ENCODE measurements around the gene PHF1. TPM values are rescaled to one million over a fixed set of nuclear protein-coding genes. Genes with fewer than 3 reads are reported as not detected.
"Not testable (repeated sequence)": the region's sequence is repeated elsewhere in the genome, so short reads cannot be mapped to it uniquely, and the experiment has no call there.

The PHF1 gene
- total and polyA plus RNA-seq, 2 experiments from 2014 or later: 24.5 to 44.9 TPM

DNA sequence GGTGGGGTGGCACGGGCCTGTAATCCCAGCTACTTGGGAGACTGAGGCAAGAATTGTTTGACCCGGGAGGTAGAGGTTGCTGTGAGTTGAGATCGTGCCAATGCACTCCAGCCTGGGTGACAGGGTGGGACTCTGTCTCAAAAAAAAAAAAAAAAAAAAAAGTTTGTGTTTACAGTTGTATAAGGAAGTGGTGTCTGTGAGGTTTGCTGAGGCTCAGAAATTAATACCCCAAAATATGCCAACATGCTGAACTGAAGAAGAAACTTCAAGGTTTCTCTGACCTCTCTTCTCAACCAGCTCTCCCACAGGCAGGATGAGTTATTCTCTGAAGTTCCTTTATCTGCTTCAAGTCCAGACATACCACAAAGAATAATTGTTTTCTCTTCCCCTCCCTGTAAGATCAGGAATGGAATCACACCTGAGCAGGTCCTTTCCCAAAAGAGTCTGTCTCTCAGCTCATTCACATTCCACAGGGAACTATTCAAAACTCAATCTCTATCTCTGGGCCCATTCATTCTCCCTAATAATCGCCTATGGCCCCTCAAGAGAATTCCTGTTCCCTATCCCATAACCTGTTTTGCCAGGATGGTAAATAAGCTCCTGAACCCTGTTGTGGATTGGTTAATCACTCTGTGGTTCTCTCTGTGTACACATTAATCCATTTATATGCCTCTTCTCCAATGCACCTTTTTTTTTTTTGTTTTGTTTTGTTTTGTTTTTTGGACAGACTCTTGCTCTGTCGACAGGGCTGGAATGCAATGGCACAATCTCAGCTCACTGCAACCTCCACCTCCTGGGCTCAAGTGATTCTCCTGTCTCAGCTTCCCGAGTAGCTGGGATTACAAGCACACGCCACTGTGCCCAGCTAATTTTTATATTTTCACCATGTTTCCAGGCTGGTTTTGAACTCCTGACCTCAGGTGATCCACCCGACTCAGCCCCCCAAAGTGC lies 36.6 kb upstream of the PHF1 start:
- Histone ChIP-seq H3K4me1 (ENCODE audit: insufficient read depth) (peaks cover 27% of the 10 kb centered on the region), H2AFZ (peak overlapping the region; percentile 75), H3K27me3 (replicated peaks; ENCODE audit: insufficient read depth) (no peaks in the 10 kb centered on the region), H3K9me3 (ENCODE audit: low read depth) (no peaks in the 10 kb centered on the region), H4K20me1 (ENCODE audit: insufficient read depth) (no peaks in the 10 kb centered on the region), H3K79me2 (ENCODE audit: insufficient read depth) (no peaks in the 10 kb centered on the region), H3K4me3 (0 out of 2 replicates have a peak overlapping the region, but pooled peaks have one; percentile 57), H3K9me2 (ENCODE audit: insufficient read depth) (no peaks in the 10 kb centered on the region), H3K9ac (peak overlapping the region; percentile 84), H3F3A (ENCODE audit: insufficient read depth) (peaks cover 20% of the 10 kb centered on the region; the same call in 1 of the 2 replicates), H3K36me3 (ENCODE audit: low read depth) (no peaks in the 10 kb centered on the region), H3K27ac (peak overlapping the region; percentile 98), H3K4me2 (ENCODE audit: unreplicated experiment) (no peak overlapping the region)
- 54 to 58% methylated on average over 8 of the region's 8 CpGs for WGBS, 2 experiments (ENCODE audit: low coverage in 1 of 2, low lambda C conversion rate in 2 of 2, missing lambda C conversion rate in 2 of 2)
- in situ Hi-C loops (cut with MboI): no loop called here
- TF ChIP-seq EZH2 (IDR thresholded peaks at IDR 0.05; ENCODE audit: insufficient read depth, poor library complexity, severe bottlenecking): no peak
- TF ChIP-seq EZH2phosphoT487 (IDR thresholded peaks at IDR 0.05; ENCODE audit: insufficient read depth, low read depth): no peak
- peak; percentile 10 for DNase-seq

DNA sequence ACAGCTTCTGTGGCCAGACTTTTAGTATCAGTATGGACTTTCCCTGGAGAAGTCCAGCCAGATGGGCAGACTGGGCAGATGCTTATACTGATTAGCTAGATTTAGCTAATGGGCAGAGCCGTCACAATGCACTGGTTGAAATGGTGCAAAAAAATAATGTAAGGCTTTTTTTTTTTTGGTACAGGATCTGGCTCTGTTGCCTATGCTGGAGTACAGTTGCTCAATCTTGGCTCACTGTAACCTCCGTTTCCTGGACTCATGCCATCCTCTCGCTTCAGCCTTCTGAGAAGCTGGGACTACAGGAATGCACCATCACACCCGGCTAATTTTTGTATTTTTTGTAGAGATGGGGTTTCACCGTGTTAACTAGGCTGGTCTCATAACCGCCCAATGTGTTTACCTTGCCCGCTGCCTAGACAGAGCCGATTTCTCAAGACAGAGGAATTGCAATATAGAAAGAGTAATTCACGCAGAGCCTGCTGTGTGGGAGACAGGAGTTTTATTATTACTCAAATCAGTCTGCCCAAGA lies 35.6 kb upstream of the PHF1 start:
- TF ChIP-seq EZH2 (IDR thresholded peaks at IDR 0.05; ENCODE audit: insufficient read depth, poor library complexity, severe bottlenecking): no peak
- no peak for TF ChIP-seq EZH2phosphoT487 (IDR thresholded peaks at IDR 0.05; ENCODE audit: insufficient read depth, low read depth)
- no peaks in the 10 kb centered on the region for H3K36me3 ChIP-seq (ENCODE audit: low read depth)
- H3K27me3 ChIP-seq (replicated peaks; ENCODE audit: insufficient read depth): no peaks in the 10 kb centered on the region
- peaks cover 20% of the 10 kb centered on the region; the same call in 1 of the 2 replicates for H3F3A ChIP-seq (ENCODE audit: insufficient read depth)
- 0 to 1% methylated on average over 9 of the region's 9 CpGs for WGBS, 2 experiments (ENCODE audit: low coverage in 1 of 2, low lambda C conversion rate in 2 of 2, missing lambda C conversion rate in 2 of 2)
- no peaks in the 10 kb centered on the region for H3K79me2 ChIP-seq (ENCODE audit: insufficient read depth)
- H3K27ac ChIP-seq: peak overlapping the region; percentile 98
- peak overlapping the region; percentile 72 for H3K4me2 ChIP-seq (ENCODE audit: unreplicated experiment)
- DNase-seq: peak; percentile 92
- no peaks in the 10 kb centered on the region for H4K20me1 ChIP-seq (ENCODE audit: insufficient read depth)
- peak overlapping the region; percentile 57 for H3K4me3 ChIP-seq
- no peaks in the 10 kb centered on the region for H3K9me3 ChIP-seq (ENCODE audit: low read depth)
- H2AFZ ChIP-seq: peak overlapping the region; percentile 75
- in situ Hi-C loops (cut with MboI): no loop called here
- peaks cover 27% of the 10 kb centered on the region for H3K4me1 ChIP-seq (ENCODE audit: insufficient read depth)
- no peaks in the 10 kb centered on the region for H3K9me2 ChIP-seq (ENCODE audit: insufficient read depth)
- H3K9ac ChIP-seq: peak overlapping the region; percentile 84

DNA sequence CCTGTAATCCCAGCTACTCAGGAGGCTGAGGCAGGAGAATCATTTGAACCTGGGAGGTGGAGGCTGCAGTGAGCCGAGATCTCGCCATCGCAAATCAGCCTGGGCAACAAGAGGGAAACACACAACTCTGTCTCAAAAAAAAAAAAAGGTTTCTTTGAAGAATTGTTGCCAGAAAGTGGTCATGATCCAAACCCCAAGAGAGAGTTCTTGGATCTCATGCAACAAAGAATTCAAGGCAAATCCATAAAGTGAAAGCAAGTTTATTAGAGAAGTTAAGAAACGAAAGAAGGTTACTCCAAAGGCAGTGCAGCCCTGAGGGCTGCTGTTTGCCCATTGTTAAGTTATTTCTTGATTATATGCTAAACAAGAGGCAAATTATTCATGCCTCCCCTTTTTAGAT lies 33.6 kb upstream of the PHF1 start:
- no peak overlapping the region for H3K4me2 ChIP-seq (ENCODE audit: unreplicated experiment)
- no peaks in the 10 kb centered on the region for H3K27me3 ChIP-seq (replicated peaks; ENCODE audit: insufficient read depth)
- peaks cover 27% of the 10 kb centered on the region for H3K4me1 ChIP-seq (ENCODE audit: insufficient read depth)
- H3K36me3 ChIP-seq (ENCODE audit: low read depth): no peaks in the 10 kb centered on the region
- H3K9me2 ChIP-seq (ENCODE audit: insufficient read depth): no peaks in the 10 kb centered on the region
- DNase-seq: peak; percentile 13
- no peak for TF ChIP-seq EZH2phosphoT487 (IDR thresholded peaks at IDR 0.05; ENCODE audit: insufficient read depth, low read depth)
- TF ChIP-seq EZH2 (IDR thresholded peaks at IDR 0.05; ENCODE audit: insufficient read depth, poor library complexity, severe bottlenecking): no peak
- no peak overlapping the region for H3K4me3 ChIP-seq
- no peak overlapping the region for H3K27ac ChIP-seq
- H3F3A ChIP-seq (ENCODE audit: insufficient read depth): peaks cover 20% of the 10 kb centered on the region; the same call in 1 of the 2 replicates
- no peak overlapping the region for H3K9ac ChIP-seq
- no peaks in the 10 kb centered on the region for H3K79me2 ChIP-seq (ENCODE audit: insufficient read depth)
- peak overlapping the region; percentile 37; the same call in 1 of the 2 replicates for H2AFZ ChIP-seq
- no peaks in the 10 kb centered on the region for H3K9me3 ChIP-seq (ENCODE audit: low read depth)
- in situ Hi-C loops (cut with MboI): no loop called here
- no peaks in the 10 kb centered on the region for H4K20me1 ChIP-seq (ENCODE audit: insufficient read depth)
- 12 to 13% methylated on average over 4 of the region's 4 CpGs for WGBS, 2 experiments (ENCODE audit: low coverage in 1 of 2, low lambda C conversion rate in 2 of 2, missing lambda C conversion rate in 2 of 2)

DNA sequence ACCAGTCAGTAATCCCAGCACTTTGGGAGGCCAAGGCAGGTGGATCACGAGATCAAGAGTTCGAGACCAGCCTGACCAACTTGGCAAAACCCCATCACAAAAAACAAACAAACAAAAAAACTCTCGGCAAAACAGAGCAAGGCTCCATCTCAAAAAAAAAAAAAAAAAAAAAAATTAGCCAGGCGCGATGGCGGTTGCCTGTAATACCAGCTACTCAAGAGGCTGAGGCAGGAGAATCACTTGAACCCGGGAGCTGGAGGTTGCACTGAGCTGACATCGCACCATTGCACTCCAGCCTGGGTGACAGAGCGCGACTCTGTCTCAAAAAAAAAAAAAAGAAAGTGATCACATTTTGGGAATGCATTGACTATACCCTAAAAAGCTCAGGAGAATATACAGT lies 31.6 kb upstream of the PHF1 start:
- in situ Hi-C loops (cut with MboI); H3K9me3 ChIP-seq (ENCODE audit: low read depth); H4K20me1 ChIP-seq (ENCODE audit: insufficient read depth); H3K27ac ChIP-seq; H3K9me2 ChIP-seq (ENCODE audit: insufficient read depth); H2AFZ ChIP-seq; H3K36me3 ChIP-seq (ENCODE audit: low read depth); H3K4me3 ChIP-seq; DNase-seq; H3K4me2 ChIP-seq (ENCODE audit: unreplicated experiment); H3K27me3 ChIP-seq (replicated peaks; ENCODE audit: insufficient read depth); H3K9ac ChIP-seq; H3K79me2 ChIP-seq (ENCODE audit: insufficient read depth): not testable (repeated sequence)
- H3K4me1 ChIP-seq (ENCODE audit: insufficient read depth): peaks cover 26% of the 10 kb centered on the region
- peaks cover 19% of the 10 kb centered on the region; the same call in 1 of the 2 replicates for H3F3A ChIP-seq (ENCODE audit: insufficient read depth)
- 97 to 98% methylated on average over 10 of the region's 10 CpGs for WGBS, 2 experiments (ENCODE audit: low coverage in 1 of 2, low lambda C conversion rate in 2 of 2, missing lambda C conversion rate in 2 of 2)
